Heart left ventricle (tissue), 16 donors: ENCODE data around the gene ADGB. TPM values are rescaled to one million over a fixed set of nuclear protein-coding genes. Genes with fewer than 3 reads are reported as not detected.

Source experiments
- ATAC-seq, 4 donors: fragments of 200-7000 bp; cut with Tn5 transposase; one replicate each; pipeline ENCODE4 v1.9.1; 2020 to 2022; ENCODE audit warnings: moderate library complexity in 4 of 4, mild to moderate bottlenecking in 3 of 4, moderate number of reproducible peaks in 1 of 4
- DNase-seq, 5 donors: peaks; one replicate each; pipeline ENCODE4 v3.0.0-alpha.2; 2020
- H3K27ac ChIP-seq, 12 donors: fragments of 200-600 bp; sonication (generic) in 4 of 12; one replicate each; pipeline versions ENCODE4 v1.5.0 to v1.8.0; 2016 to 2022; ENCODE audit warnings: mild to moderate bottlenecking in 2 of 12
- H3K27me3 ChIP-seq, 9 donors: fragments of 200-600 bp; sonication (generic) in 2 of 9; one replicate each; pipeline versions ENCODE4 v1.5.1 to v1.8.0; 2016 to 2022; ENCODE audit warnings: mild to moderate bottlenecking in 3 of 9
- H3K36me3 ChIP-seq, 9 donors: fragments of 200-600 bp; sonication (generic) in 2 of 9; one replicate each; pipeline versions ENCODE4 v1.5.0 to v1.8.0; 2018 to 2022; ENCODE audit warnings: mild to moderate bottlenecking in 2 of 9
- H3K4me1 ChIP-seq, 12 donors: fragments of 200-600 bp; sonication (generic) in 4 of 12; one replicate each; pipeline versions ENCODE4 v1.5.0 to v1.8.0; 2016 to 2022; ENCODE audit warnings: mild to moderate bottlenecking in 3 of 12
- H3K4me3 ChIP-seq, 12 donors: fragments of 200-600 bp; sonication (generic) in 4 of 12; one replicate each; pipeline versions ENCODE4 v1.5.0 to v1.8.0; 2017 to 2022; ENCODE audit warnings: mild to moderate bottlenecking in 9 of 12, moderate library complexity in 4 of 12
- H3K9me3 ChIP-seq, 12 donors: fragments of 200-600 bp; sonication (generic) in 4 of 12; one replicate each; pipeline versions ENCODE4 v1.5.0 to v1.8.0; 2016 to 2022; ENCODE audit warnings: mild to moderate bottlenecking in 1 of 12
- POLR2A ChIP-seq, 2 donors: fragments of 450-650 bp; IDR thresholded peaks; one replicate each; pipeline ENCODE4 v1.6.1; 2017; ENCODE audit warnings: antibody characterized with exemption in 2 of 2, mild to moderate bottlenecking in 2 of 2, moderate library complexity in 2 of 2
- WGBS, 4 donors: extraction: QIAGEN DNeasy Blood & Tissue Kit in 2 of 4; methylation state at CpG; one replicate each; pipeline versions ENCODE4 v1.1.5 to v1.1.7; 2013 to 2018; 5-methylcytosine and 5-hydroxymethylcytosine counted together
- intact Hi-C, 10 donors: fragments of 100-400 bp; cut with DNase I; formaldehyde crosslinking; loops; one replicate each; pipeline versions ENCODE4 v1.11.1 to v1.14.2; 2022
- polyA plus RNA-seq, 2 donors: library from polyadenylated mRNA; stranded (reverse); fragments of 200-250 nt; gene quantifications; one replicate each; pipeline ENCODE4 v1.2.3, GENCODE V29; 2013
- total RNA-seq, 9 donors: library from RNA; depleted of rRNA in 2 of 9; stranded (reverse); fragments of >200 nt in 2 of 9; fragmentation: NEBNext Ultra II Directional in 3 of 9; extraction: Animal tissue kit (Norgen Biotek cat#: 25700) in 3 of 9; gene quantifications; one replicate each; pipeline versions ENCODE4 v1.1.0 to v1.2.4, GENCODE V29; 2016 to 2023
- TF ChIP-seq, protein P1 (sequence below), 12 donors: fragments of 200-600 bp; sonication (generic) in 4 of 12; IDR thresholded peaks; one replicate each; pipeline versions ENCODE4 v1.5.0 to v1.8.0; 2018 to 2022; ENCODE audit warnings: antibody characterized with exemption in 12 of 12, mild to moderate bottlenecking in 5 of 12
- donor health status: ischemic (EF 13 %, LVEDD 7.1; RV severe dilation, severe dysfunction).
- donor health status: healthy with polysubstance abuse.
- donor health status: DM: no; HTN: yes; CAD: no.
- donor health status: DM: no; HTN: no; CAD: no.
- donor health status: ischemic (EF 25% LVEDD 6.9; RV normal size, moderate dysfunction).
- donor health status: ischemic (EF 25% LVEDD 5.7; RV mildly dilated, moderate dysfunction).
- donor health status: healthy.
- donor health status: DM: yes; HTN: yes; CAD: no.
- donor health status: ischemic (EF 35%, LVEDD 5.7; RV mildly dilated, moderate dysfunction).
- donor health status: nonischemic (EF 11% LVEDD 7.7; RV severe dilation, severe dysfunction).
- donor health status: DM: yes; HTN: yes; CAD: no.
- donor health status: PGD.
- donor health status: ischemic (EF 29% LVEDD 5.4; RV normal size, mild dysfunction).
- donor health status: nonischemic (EF 23%, LVEDD 6.1; RV moderate dilation, normal function).

Gene ADGB
- total and polyA plus RNA-seq, 11 donors: not detected

DNA sequence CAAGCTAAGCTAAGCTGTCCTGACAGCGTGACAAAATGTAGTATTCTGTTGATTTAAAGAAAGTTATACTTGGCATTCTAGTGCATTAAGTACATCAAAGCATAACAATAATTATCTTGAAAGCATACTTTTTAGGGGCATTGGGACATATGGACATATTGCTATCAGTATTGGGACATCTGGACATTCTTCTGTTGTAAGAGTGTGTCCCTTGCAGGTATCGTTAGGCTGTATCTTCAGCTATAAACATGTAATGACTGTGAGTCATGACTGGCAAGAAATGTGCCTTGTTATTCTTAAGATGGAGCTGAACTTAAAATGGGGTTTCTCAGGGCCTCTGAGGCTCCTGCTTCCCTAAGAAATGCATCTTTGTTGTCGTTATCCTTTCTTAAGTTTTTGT lies 74.3 kb downstream of the ADGB start:
- Histone ChIP-seq H3K9me3 (no peaks in the 10 kb centered on the region), H3K4me1 (no peaks in the 10 kb centered on the region), H3K27me3 (peaks cover 0 to 5% (median 0%) of the 10 kb centered on the region in 9 donors), H3K27ac (no peak overlapping the region), H3K36me3 (no peaks in the 10 kb centered on the region), H3K4me3 (no peak overlapping the region)
- TF ChIP-seq, protein P1, sequence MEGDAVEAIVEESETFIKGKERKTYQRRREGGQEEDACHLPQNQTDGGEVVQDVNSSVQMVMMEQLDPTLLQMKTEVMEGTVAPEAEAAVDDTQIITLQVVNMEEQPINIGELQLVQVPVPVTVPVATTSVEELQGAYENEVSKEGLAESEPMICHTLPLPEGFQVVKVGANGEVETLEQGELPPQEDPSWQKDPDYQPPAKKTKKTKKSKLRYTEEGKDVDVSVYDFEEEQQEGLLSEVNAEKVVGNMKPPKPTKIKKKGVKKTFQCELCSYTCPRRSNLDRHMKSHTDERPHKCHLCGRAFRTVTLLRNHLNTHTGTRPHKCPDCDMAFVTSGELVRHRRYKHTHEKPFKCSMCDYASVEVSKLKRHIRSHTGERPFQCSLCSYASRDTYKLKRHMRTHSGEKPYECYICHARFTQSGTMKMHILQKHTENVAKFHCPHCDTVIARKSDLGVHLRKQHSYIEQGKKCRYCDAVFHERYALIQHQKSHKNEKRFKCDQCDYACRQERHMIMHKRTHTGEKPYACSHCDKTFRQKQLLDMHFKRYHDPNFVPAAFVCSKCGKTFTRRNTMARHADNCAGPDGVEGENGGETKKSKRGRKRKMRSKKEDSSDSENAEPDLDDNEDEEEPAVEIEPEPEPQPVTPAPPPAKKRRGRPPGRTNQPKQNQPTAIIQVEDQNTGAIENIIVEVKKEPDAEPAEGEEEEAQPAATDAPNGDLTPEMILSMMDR (IDR thresholded peaks at IDR 0.05): no peak
- no peak for TF ChIP-seq POLR2A (IDR thresholded peaks at IDR 0.05)
- DNase-seq (no peak), ATAC-seq (no peak)
- WGBS, 4 donors: 79 to 85% (median 82%) methylated on average over 3 of the region's 3 CpGs
- intact Hi-C loops: no loop called here

DNA sequence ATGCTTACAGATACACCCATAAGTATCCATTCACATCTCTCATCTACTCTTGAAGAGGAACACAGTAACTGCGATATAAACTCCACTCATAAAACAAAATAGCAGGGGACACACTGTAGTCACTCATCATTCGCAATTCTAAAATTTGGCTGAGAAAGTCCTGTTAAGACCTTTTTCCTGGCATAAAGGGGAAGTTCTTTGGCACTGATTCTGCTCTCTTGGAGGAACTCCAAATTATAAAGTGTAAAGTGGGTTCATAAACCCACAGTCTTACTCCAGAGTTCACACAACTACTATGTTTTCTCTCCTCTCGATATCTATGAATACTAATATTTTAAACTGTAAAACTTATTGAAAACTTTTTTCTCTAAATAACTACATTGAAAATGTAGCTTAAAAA lies 80.6 kb downstream of the ADGB start:
- Histone ChIP-seq H3K27ac (no peak overlapping the region), H3K27me3 (no peaks in the 10 kb centered on the region), H3K4me3 (no peak overlapping the region), H3K9me3 (no peaks in the 10 kb centered on the region), H3K36me3 (no peaks in the 10 kb centered on the region), H3K4me1 (no peaks in the 10 kb centered on the region)
- DNase-seq: no peak
- 71 to 75% (median 74%) methylated on average over 3 of the region's 3 CpGs for WGBS, 4 donors
- ATAC-seq: no peak
- TF ChIP-seq POLR2A (IDR thresholded peaks at IDR 0.05): no peak
- TF ChIP-seq, protein P1 (IDR thresholded peaks at IDR 0.05): no peak
- intact Hi-C loops: no loop called here

DNA sequence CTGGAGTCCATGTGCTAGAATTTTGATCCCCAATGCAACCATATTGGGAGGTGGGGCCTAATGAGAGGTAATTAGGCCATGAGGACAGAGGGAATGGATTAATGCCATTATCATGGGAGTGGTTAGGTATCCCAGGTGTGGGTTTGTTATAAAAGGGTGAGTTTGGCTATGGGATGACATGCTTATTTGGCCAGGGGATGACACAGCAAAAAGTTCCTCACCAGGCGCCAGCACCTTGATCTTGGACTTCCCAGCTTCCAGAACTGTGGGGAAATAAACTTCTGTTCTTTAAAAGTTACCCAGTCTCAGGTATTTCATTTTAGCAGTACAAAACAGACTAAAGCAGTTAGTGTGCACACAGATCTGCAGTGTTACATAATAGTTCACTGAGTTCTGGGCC lies 84.1 kb downstream of the ADGB start:
- intact Hi-C loops: no loop called here
- no peaks in the 10 kb centered on the region for H3K4me1 ChIP-seq

DNA sequence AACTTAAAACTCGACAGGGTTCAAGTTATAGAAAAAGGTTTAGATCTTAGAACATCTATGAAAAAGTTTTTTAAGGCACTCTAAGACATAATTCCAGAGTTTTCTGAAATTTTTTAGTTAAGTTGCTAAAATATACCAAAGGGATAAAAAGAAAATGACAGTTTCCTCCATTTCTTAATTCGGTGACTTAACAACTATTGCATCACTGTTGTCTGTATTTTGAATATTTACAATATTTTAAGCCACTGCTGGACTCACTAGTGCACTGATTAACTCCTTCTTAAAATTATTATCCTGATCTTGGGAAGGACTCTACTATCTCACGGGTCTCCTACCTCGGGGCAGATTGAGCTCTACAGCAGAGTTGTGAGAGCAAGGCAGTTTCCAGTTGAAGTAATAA lies 91.0 kb downstream of the ADGB start:
- Histone ChIP-seq H3K27me3 (no peaks in the 10 kb centered on the region), H3K4me3 (no peak overlapping the region), H3K4me1 (no peaks in the 10 kb centered on the region), H3K36me3 (no peaks in the 10 kb centered on the region), H3K27ac (no peak overlapping the region), H3K9me3 (no peaks in the 10 kb centered on the region)
- DNase-seq (no peak), ATAC-seq (no peak)
- intact Hi-C loops: loop anchor here in 4 of 10 donors (10.0 kb wide), 3 partner anchors 145 to 755 kb away; partner anchors contain the start of gene RAB32 (in 3 of the 4)
- WGBS, 4 donors: 75 to 84% (median 79%) methylated on average over 4 of the region's 4 CpGs
- TF ChIP-seq POLR2A (IDR thresholded peaks at IDR 0.05): no peak
- TF ChIP-seq, protein P1 (IDR thresholded peaks at IDR 0.05): no peak

More for the DNA sequence above, 84.1 kb downstream of the ADGB start:
- TF ChIP-seq, protein P1 (IDR thresholded peaks at IDR 0.05): no peak
- no peak for TF ChIP-seq POLR2A (IDR thresholded peaks at IDR 0.05)
- Histone ChIP-seq H3K4me3 (no peak overlapping the region), H3K36me3 (no peaks in the 10 kb centered on the region), H3K27me3 (no peaks in the 10 kb centered on the region), H3K27ac (no peak overlapping the region), H3K9me3 (no peaks in the 10 kb centered on the region)
- 92 to 100% (median 94%) methylated on average over 1 of the region's 1 CpG for WGBS, 4 donors
- DNase-seq (no peak), ATAC-seq (no peak)
